ENCODE results near the gene USP32.
"Not testable (repeated sequence)": the region's sequence is repeated elsewhere in the genome, so short reads cannot be mapped to it uniquely, and the experiment has no call there.

DNA sequence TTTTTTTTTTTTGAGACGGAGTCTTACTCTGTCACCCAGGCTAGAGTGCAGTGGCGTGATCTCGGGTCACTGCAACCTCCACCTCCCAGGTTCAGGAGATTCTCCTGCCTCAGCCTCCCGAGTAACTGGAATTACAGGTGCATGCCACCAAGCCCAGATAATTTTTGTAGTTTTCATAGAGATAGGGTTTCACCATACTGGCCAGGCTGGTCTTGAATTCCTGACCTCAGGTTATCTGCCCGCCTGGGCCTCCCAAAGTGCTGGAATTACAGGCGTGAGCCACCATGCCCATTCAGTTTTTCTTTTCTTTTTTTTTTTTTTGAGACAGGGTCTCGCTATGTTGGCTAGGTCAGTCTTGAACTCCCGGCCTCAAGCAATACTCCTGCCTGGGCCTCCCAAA, 164.7 kb downstream of the USP32 start:
- TF ChIP-seq, protein P1, sequence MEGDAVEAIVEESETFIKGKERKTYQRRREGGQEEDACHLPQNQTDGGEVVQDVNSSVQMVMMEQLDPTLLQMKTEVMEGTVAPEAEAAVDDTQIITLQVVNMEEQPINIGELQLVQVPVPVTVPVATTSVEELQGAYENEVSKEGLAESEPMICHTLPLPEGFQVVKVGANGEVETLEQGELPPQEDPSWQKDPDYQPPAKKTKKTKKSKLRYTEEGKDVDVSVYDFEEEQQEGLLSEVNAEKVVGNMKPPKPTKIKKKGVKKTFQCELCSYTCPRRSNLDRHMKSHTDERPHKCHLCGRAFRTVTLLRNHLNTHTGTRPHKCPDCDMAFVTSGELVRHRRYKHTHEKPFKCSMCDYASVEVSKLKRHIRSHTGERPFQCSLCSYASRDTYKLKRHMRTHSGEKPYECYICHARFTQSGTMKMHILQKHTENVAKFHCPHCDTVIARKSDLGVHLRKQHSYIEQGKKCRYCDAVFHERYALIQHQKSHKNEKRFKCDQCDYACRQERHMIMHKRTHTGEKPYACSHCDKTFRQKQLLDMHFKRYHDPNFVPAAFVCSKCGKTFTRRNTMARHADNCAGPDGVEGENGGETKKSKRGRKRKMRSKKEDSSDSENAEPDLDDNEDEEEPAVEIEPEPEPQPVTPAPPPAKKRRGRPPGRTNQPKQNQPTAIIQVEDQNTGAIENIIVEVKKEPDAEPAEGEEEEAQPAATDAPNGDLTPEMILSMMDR (IDR thresholded peaks at IDR 0.05) = not testable (repeated sequence)
- not testable (repeated sequence) for TF ChIP-seq POLR2A (IDR thresholded peaks at IDR 0.05)

Data from right lobe of liver (tissue), 4 donors.